HG03135 (cell line): ENCODE measurements around the gene C2orf72.
"Not testable (repeated sequence)": the region's sequence is repeated elsewhere in the genome, so short reads cannot be mapped to it uniquely, and the experiment has no call there.

Experiments used
- ATAC-seq: cut with Tn5 transposase; IDR thresholded peaks from one replicate; pipeline ENCODE4 v1.9.1; 2021; ENCODE audit warnings: mild to moderate bottlenecking, moderate library complexity; ENCODE audit not compliant: unreplicated experiment

Gene C2orf72

GRCh38 chr2:231013820-231014219 is 23.5 kb upstream of the C2orf72 start:
- ATAC-seq: no peak

- ATAC-seq: no peak
These were observed 21.8 kb upstream of the C2orf72 start for GRCh38 chr2:231015478-231015877.

GRCh38 chr2:231015926-231016325 is 21.4 kb upstream of the C2orf72 start:
- ATAC-seq: no peak

GRCh38 chr2:231016566-231017230 is 20.6 kb upstream of the C2orf72 start:
- no peak for ATAC-seq

GRCh38 chr2:231017231-231017598 is 20.1 kb upstream of the C2orf72 start:
- ATAC-seq: no peak

GRCh38 chr2:231018184-231018583 is 19.1 kb upstream of the C2orf72 start:
- ATAC-seq: no peak

GRCh38 chr2:231025059-231025458 is 12.3 kb upstream of the C2orf72 start:
- not testable (repeated sequence) for ATAC-seq

GRCh38 chr2:231028889-231029288 is 8.4 kb upstream of the C2orf72 start:
- ATAC-seq: no peak

- no peak for ATAC-seq
These were observed 7.8 kb upstream of the C2orf72 start for GRCh38 chr2:231029563-231029962.

- no peak for ATAC-seq
These were observed 6.6 kb upstream of the C2orf72 start for GRCh38 chr2:231030725-231031124.

GRCh38 chr2:231032575-231033140 is 4.7 kb upstream of the C2orf72 start:
- no peak for ATAC-seq

- ATAC-seq: no peak
These were observed 3.9 kb upstream of the C2orf72 start for GRCh38 chr2:231033147-231034132.

- no peak for ATAC-seq
These were observed 2.9 kb upstream of the C2orf72 start for GRCh38 chr2:231034291-231034882.

- ATAC-seq: no peak
These were observed 1.2 kb upstream of the C2orf72 start for GRCh38 chr2:231036131-231036530.

- no peak for ATAC-seq
These were observed 681 bp upstream of the C2orf72 start for GRCh38 chr2:231036578-231037106.

- ATAC-seq: no peak
These were observed 584 bp downstream of the C2orf72 start for GRCh38 chr2:231037731-231038482.

- no peak for ATAC-seq
These were observed 1.4 kb downstream of the C2orf72 start for GRCh38 chr2:231038483-231039293.

GRCh38 chr2:231039294-231039664 is 2.0 kb downstream of the C2orf72 start:
- ATAC-seq: no peak

- ATAC-seq: no peak
These were observed 2.6 kb downstream of the C2orf72 start for GRCh38 chr2:231039821-231040364.
